Brain microvascular endothelial cell (primary cell): ENCODE data around the gene SIX3.

Experiments
- DNase-seq: peaks from one replicate; pipeline ENCODE4 v3.0.0-alpha.2; 2020
- H3K27ac ChIP-seq: fragments of 250-450 bp; sonication (Bioruptor Pico); 2 replicates; pipeline ENCODE4 v1.5.1; 2020; ENCODE audit warnings: mild to moderate bottlenecking, moderate library complexity
- H3K27me3 ChIP-seq: fragments of 250-450 bp; sonication (Bioruptor Pico); replicated peaks from 2 replicates; pipeline ENCODE4 v1.5.1; 2020; ENCODE audit warnings: mild to moderate bottlenecking
- H3K36me3 ChIP-seq: fragments of 250-450 bp; sonication (Bioruptor Pico); replicated peaks from 2 replicates; pipeline ENCODE4 v1.5.1; 2020; ENCODE audit warnings: mild to moderate bottlenecking
- H3K4me3 ChIP-seq: 2 replicates; pipeline ENCODE4 v1.5.1; 2011; ENCODE audit warnings: low read depth, mild to moderate bottlenecking, control low read depth, low read length, moderate library complexity
- in situ Hi-C: cut with HindIII; loops from 2 replicates; pipeline ENCODE4 v1.10.0; 2017; ENCODE audit warnings: low sequenced_read_pairs, low pct_ligation_motif_present
- TF ChIP-seq, protein P1 (sequence below): IDR thresholded peaks from 2 replicates; pipeline ENCODE4 v1.5.1; 2011; ENCODE audit warnings: low read depth, mild to moderate bottlenecking, moderate library complexity, low read length, control low read depth, inconsistent platforms; ENCODE audit errors: missing control alignments

Gene SIX3

GRCh38 chr2:44955593-44956392 lies 14.3 kb downstream of the SIX3 start:
- H3K4me3 ChIP-seq = peak overlapping the region; percentile 15
- H3K27ac ChIP-seq = no peak overlapping the region
- no peaks in the 10 kb centered on the region for H3K36me3 ChIP-seq
- TF ChIP-seq, protein P1, sequence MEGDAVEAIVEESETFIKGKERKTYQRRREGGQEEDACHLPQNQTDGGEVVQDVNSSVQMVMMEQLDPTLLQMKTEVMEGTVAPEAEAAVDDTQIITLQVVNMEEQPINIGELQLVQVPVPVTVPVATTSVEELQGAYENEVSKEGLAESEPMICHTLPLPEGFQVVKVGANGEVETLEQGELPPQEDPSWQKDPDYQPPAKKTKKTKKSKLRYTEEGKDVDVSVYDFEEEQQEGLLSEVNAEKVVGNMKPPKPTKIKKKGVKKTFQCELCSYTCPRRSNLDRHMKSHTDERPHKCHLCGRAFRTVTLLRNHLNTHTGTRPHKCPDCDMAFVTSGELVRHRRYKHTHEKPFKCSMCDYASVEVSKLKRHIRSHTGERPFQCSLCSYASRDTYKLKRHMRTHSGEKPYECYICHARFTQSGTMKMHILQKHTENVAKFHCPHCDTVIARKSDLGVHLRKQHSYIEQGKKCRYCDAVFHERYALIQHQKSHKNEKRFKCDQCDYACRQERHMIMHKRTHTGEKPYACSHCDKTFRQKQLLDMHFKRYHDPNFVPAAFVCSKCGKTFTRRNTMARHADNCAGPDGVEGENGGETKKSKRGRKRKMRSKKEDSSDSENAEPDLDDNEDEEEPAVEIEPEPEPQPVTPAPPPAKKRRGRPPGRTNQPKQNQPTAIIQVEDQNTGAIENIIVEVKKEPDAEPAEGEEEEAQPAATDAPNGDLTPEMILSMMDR = peak; percentile 90
- peaks cover 41% of the 10 kb centered on the region for H3K27me3 ChIP-seq
- peak; percentile 47 for DNase-seq
- in situ Hi-C loops = no loop called here

DNA sequence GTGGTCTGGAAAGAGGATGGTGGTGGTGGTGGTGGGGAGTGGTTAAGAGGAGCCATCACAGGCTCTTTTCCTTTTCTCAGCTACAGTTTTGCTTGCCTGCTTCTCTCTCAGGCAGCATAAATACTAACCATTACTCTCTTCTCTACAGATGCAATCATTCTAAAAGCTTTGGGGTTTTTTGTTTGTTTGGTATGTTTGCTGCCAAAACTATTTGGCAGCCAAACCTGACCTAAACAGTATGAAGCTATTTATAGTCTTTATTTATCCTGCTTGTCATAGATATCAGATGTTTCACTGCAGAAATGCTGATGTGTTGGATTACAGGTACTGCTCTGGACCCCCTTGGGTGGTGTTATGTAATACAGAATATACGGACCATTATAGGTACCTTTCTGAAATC lies 15.3 kb downstream of the SIX3 start:
- TF ChIP-seq, protein P1 = no peak
- Histone ChIP-seq H3K27me3 (peaks cover 34% of the 10 kb centered on the region), H3K27ac (no peak overlapping the region), H3K4me3 (no peak overlapping the region), H3K36me3 (no peaks in the 10 kb centered on the region)
- in situ Hi-C loops = no loop called here
- no peak for DNase-seq

DNA sequence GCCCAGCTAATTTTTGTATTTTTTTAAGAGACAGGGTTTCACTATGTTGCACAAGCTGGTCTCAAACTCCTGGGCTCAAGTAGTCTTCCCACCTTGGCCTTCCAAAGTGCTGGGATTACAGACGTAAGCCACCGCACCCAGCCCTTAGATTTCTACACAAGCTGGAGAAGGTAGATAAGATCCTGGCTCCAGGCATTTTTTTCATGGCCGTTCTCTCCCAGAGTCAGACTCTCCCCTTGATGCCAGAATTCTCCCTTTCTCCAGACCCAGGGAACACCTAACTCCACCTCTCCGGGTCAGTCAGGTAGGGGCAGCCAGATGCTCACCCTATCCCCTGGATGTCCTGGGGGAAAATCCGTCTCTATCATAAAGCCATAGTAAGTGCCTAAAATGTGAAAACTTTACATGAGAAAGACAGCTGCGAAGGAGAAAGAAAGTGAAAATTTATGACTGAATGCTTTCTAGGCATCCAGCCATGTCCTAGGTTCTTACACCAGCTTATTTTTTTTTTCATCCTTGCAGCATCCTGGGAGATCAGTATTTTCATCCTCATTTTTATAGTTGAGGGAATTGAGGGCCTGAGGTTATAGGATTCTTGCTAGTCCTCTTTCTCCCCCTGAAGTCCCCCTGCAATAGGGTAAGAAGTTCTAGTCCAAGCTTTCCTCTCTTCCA lies 16.3 kb downstream of the SIX3 start:
- Histone ChIP-seq H3K27me3 (peaks cover 29% of the 10 kb centered on the region), H3K4me3 (no peak overlapping the region), H3K36me3 (no peaks in the 10 kb centered on the region), H3K27ac (no peak overlapping the region)
- TF ChIP-seq, protein P1 = no peak
- in situ Hi-C loops = no loop called here
- DNase-seq = no peak

DNA sequence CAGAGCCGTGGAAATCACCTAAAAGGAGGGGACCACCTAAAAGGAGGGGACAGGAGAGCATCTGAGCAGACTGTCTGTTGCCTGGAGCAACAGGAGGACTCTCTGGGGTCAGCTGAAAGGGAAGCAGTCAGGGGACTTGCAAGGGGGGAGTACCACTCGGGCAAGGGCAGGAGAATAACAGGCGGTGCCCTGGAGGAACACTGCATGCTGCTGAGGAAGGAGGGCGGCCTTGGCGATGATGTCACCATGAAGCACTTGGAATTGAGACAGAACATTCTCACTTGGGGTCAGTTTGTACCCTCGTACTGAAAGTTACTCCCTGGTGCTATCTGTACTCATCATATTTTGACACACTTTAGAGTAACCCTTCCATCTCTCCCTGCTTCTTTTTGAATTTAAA lies 18.4 kb downstream of the SIX3 start:
- H3K27ac ChIP-seq = no peak overlapping the region

GRCh38 chr2:44960871-44961270 lies 19.4 kb downstream of the SIX3 start:
- no peak for DNase-seq
- peaks cover 2% of the 10 kb centered on the region for H3K27me3 ChIP-seq
- TF ChIP-seq, protein P1 = no peak
- no peak overlapping the region for H3K4me3 ChIP-seq
- no peaks in the 10 kb centered on the region for H3K36me3 ChIP-seq
- in situ Hi-C loops = no loop called here
- no peak overlapping the region for H3K27ac ChIP-seq

More for the DNA sequence above, 18.4 kb downstream of the SIX3 start:
- H3K27me3 ChIP-seq = peaks cover 8% of the 10 kb centered on the region
- H3K4me3 ChIP-seq = no peak overlapping the region
- TF ChIP-seq, protein P1 = no peak
- DNase-seq = no peak
- in situ Hi-C loops = no loop called here
- H3K36me3 ChIP-seq = no peaks in the 10 kb centered on the region
